Measurements from ENCODE around the gene TRIM17. TPM values are rescaled to one million over a fixed set of nuclear protein-coding genes. Genes with fewer than 3 reads are reported as not detected.

Gene TRIM17
- total and polyA plus RNA-seq, 9 donors = 0.27 to 1.0 (median 0.57) TPM

GRCh38 chr1:228401782-228402640 is 14.7 kb downstream of the TRIM17 start:
- 94% methylated on average over 14 of the region's 14 CpGs for WGBS (ENCODE audit: insufficient coverage)
- no peak overlapping the region for H3K4me3 ChIP-seq (ENCODE audit: low read length)
- DNase-seq = no peak
- H3K27me3 ChIP-seq (ENCODE audit: control insufficient read depth, insufficient read depth, low read length) = no peaks in the 10 kb centered on the region
- peaks cover 34% of the 10 kb centered on the region for H3K36me3 ChIP-seq (ENCODE audit: control insufficient read depth, insufficient read depth, low read length)
- peaks cover 11% of the 10 kb centered on the region for H3K4me1 ChIP-seq (ENCODE audit: control insufficient read depth, insufficient read depth, low read length)
- no peaks in the 10 kb centered on the region for H3K9me3 ChIP-seq (replicated peaks; ENCODE audit: control insufficient read depth, low read depth, low read length)
- H3K27ac ChIP-seq (ENCODE audit: low read length) = no peak overlapping the region

DNA sequence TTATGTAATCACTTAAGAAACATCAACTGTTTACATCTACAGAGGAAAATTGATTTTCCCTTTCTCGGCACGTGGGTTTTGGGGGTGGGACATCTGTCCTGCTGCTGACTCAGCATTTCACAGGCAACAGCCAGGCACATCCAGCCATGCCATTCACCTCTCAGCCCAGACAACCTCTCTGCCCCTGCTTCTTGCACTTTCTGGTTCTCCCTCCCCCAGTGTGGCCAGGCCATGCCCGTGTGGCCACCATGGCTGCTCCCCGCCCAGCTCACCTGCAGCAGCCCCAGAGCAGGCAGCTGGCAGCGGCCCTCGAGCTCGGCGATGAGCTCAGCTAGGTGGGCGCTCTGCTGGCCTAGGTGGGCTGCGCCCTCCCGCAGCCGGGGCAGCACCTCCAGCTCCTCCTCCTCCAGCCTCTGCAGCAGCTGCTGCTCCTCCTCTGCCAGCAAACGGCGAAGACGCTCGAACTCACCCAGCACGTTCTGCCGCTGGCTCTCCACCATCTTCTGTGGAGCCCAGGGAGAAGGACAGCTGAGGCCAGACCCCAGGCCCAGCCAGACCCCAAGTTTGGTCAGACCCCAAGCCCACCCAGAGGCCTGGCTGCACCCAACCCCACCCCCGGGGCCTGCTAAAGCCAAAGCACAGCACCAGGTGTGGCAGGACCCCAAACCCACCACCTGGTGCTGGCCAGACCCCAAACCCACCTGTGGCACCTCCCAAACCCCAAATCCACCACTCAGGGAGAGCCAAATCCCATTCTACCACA is 15.8 kb downstream of the TRIM17 start:
- Histone ChIP-seq H3K27ac (ENCODE audit: low read length) (no peak overlapping the region), H3K27me3 (ENCODE audit: control insufficient read depth, insufficient read depth, low read length) (no peaks in the 10 kb centered on the region), H3K4me1 (ENCODE audit: control insufficient read depth, insufficient read depth, low read length) (peaks cover 11% of the 10 kb centered on the region), H3K4me3 (ENCODE audit: low read length) (no peak overlapping the region), H3K9me3 (replicated peaks; ENCODE audit: control insufficient read depth, low read depth, low read length) (no peaks in the 10 kb centered on the region), H3K36me3 (ENCODE audit: control insufficient read depth, insufficient read depth, low read length) (peaks cover 45% of the 10 kb centered on the region)
- no peak for DNase-seq
- WGBS (ENCODE audit: insufficient coverage) = 89% methylated on average over 17 of the region's 19 CpGs

DNA sequence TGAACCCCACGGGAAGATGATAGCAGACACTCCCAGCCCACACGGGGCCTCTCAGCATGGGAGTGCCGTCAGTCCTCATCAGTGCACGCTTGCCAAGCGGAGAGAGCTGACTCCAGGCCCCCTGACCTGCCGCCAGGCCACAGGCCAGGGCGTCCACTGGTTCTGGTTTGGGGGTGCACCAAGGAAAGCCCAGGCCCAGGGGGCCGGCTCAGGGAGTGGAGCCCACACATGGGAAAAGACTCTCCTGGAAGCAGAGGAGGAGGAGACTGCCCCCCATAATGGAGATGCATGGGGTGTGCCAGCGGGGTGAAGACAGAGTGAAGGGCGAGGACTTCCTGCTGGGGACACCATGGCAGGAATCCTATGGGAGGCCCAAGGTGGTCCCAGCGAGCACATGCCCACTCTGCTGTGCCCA is 16.4 kb downstream of the TRIM17 start:
- peaks cover 52% of the 10 kb centered on the region for H3K36me3 ChIP-seq (ENCODE audit: control insufficient read depth, insufficient read depth, low read length)

GRCh38 chr1:228399531-228400236 is 17.0 kb downstream of the TRIM17 start:
- DNase-seq = no peak
- H3K9me3 ChIP-seq (replicated peaks; ENCODE audit: control insufficient read depth, low read depth, low read length) = no peaks in the 10 kb centered on the region
- H3K36me3 ChIP-seq (ENCODE audit: control insufficient read depth, insufficient read depth, low read length) = peaks cover 57% of the 10 kb centered on the region
- no peaks in the 10 kb centered on the region for H3K27me3 ChIP-seq (ENCODE audit: control insufficient read depth, insufficient read depth, low read length)
- H3K27ac ChIP-seq (ENCODE audit: low read length) = no peak overlapping the region
- 86% methylated on average over 5 of the region's 14 CpGs for WGBS (ENCODE audit: insufficient coverage)
- H3K4me3 ChIP-seq (ENCODE audit: low read length) = no peak overlapping the region
- H3K4me1 ChIP-seq (ENCODE audit: control insufficient read depth, insufficient read depth, low read length) = no peaks in the 10 kb centered on the region

More for the DNA sequence above, 16.4 kb downstream of the TRIM17 start:
- no peak for DNase-seq
- 85% methylated on average over 11 of the region's 11 CpGs for WGBS (ENCODE audit: insufficient coverage)
- no peaks in the 10 kb centered on the region for H3K27me3 ChIP-seq (ENCODE audit: control insufficient read depth, insufficient read depth, low read length)
- no peaks in the 10 kb centered on the region for H3K9me3 ChIP-seq (replicated peaks; ENCODE audit: control insufficient read depth, low read depth, low read length)
- H3K4me3 ChIP-seq (ENCODE audit: low read length) = no peak overlapping the region
- peaks cover 4% of the 10 kb centered on the region for H3K4me1 ChIP-seq (ENCODE audit: control insufficient read depth, insufficient read depth, low read length)
- H3K27ac ChIP-seq (ENCODE audit: low read length) = no peak overlapping the region

- DNase-seq = no peak
These were observed 17.8 kb downstream of the TRIM17 start for GRCh38 chr1:228398741-228399461.

GRCh38 chr1:228397966-228398365 is 18.7 kb downstream of the TRIM17 start:
- peaks cover 63% of the 10 kb centered on the region for H3K36me3 ChIP-seq (ENCODE audit: control insufficient read depth, insufficient read depth, low read length)

More at GRCh38 chr1:228398741-228399461, 17.8 kb downstream of the TRIM17 start:
- no peaks in the 10 kb centered on the region for H3K4me1 ChIP-seq (ENCODE audit: control insufficient read depth, insufficient read depth, low read length)
- no peaks in the 10 kb centered on the region for H3K9me3 ChIP-seq (replicated peaks; ENCODE audit: control insufficient read depth, low read depth, low read length)
- H3K4me3 ChIP-seq (ENCODE audit: low read length) = no peak overlapping the region
- no peak overlapping the region for H3K27ac ChIP-seq (ENCODE audit: low read length)
- 93% methylated on average over 7 of the region's 12 CpGs for WGBS (ENCODE audit: insufficient coverage)
- no peaks in the 10 kb centered on the region for H3K27me3 ChIP-seq (ENCODE audit: control insufficient read depth, insufficient read depth, low read length)
- H3K36me3 ChIP-seq (ENCODE audit: control insufficient read depth, insufficient read depth, low read length) = peaks cover 62% of the 10 kb centered on the region

DNA sequence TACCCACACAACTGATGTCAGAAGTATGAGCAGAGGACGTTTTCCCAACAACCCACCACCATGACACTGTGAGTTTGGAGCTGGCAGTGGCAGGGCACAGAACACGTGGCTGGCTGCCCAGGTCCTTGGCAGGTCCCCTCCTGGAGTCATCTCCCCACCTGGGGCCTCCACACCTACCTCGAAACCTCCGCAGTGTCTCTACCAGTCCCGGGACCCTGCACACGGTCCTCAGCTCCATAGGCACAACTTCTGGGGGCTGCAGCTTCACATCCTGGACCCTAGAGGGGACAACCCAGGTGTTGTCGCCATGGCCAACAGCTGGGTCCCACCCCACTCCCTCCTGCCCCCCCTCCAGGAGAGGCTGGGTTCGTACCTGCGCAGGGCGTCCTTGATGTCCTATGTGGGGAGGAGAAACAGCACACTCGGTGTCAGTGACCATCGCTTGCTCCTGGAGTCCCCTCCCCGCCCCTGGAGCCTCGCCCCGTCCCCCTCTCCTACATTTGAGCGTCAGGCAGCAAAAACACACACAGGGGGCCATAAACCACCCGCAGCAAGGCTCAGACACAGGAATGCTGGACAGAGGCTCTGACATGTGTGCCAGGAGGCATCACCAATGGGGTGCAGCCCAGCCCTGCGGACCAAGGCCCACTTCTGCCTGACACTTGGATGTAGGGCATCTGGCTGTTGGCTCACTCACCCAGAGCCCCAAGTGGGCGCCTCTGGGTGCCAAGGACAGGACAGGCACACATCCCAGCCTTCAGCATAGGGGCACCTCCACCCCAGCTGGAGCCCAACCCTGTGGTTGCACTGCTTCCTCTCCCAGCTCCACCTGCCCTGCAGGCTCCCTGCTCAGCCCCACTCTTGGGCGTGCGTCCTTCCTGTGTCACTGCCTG is 19.6 kb downstream of the TRIM17 start:
- Histone ChIP-seq H3K27ac (ENCODE audit: low read length) (no peak overlapping the region), H3K4me3 (ENCODE audit: low read length) (no peak overlapping the region), H3K9me3 (replicated peaks; ENCODE audit: control insufficient read depth, low read depth, low read length) (no peaks in the 10 kb centered on the region), H3K36me3 (ENCODE audit: control insufficient read depth, insufficient read depth, low read length) (peaks cover 59% of the 10 kb centered on the region), H3K4me1 (ENCODE audit: control insufficient read depth, insufficient read depth, low read length) (no peaks in the 10 kb centered on the region), H3K27me3 (ENCODE audit: control insufficient read depth, insufficient read depth, low read length) (no peaks in the 10 kb centered on the region)
- DNase-seq = no peak
- WGBS (ENCODE audit: insufficient coverage) = 85% methylated on average over 15 of the region's 21 CpGs

More at GRCh38 chr1:228397966-228398365, 18.7 kb downstream of the TRIM17 start:
- WGBS (ENCODE audit: insufficient coverage) = 100% methylated on average over 2 of the region's 6 CpGs
- H3K4me3 ChIP-seq (ENCODE audit: low read length) = no peak overlapping the region
- no peaks in the 10 kb centered on the region for H3K4me1 ChIP-seq (ENCODE audit: control insufficient read depth, insufficient read depth, low read length)
- H3K27me3 ChIP-seq (ENCODE audit: control insufficient read depth, insufficient read depth, low read length) = no peaks in the 10 kb centered on the region
- DNase-seq = no peak
- no peaks in the 10 kb centered on the region for H3K9me3 ChIP-seq (replicated peaks; ENCODE audit: control insufficient read depth, low read depth, low read length)
- H3K27ac ChIP-seq (ENCODE audit: low read length) = no peak overlapping the region

DNA sequence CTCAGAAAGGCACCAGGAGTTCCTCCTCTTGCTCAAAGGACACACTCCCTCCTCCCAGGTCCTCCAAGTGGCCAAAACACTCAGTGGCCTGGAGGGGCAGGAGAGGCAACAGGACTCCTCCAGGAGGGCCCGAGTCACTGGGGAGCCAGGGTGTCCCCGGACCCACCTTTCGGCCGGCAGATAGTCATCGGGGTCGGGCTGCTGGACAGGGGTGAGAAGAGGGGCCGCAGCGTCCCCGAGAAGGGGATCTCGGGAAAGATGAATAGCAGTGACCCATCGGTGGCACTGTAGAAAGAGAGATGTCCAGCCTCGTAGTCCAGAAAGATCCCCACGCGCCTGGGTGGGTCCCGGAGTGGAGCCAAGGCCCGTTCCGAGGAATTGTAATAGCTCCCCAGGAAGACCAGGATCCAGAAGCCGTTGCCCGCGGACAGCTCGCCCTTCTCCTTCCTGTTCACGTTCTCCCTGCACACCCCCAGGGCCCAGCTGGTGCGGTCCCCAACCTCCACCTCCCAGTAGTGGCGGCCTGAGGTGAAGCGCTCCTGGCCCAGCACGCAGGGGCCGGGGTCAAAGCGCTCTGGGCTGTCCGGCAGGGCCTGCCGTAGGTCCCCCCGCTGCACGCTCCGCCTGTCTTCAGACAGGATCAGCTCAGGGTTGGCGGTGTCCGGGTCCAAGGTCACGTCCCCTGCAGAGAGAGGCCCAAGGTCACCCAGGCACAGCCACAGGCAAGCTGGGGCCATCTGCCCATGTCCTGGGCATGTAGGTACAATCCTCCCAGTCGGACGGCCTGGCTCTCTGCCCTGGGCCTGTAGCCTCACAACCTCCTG is 21.9 kb downstream of the TRIM17 start:
- no peak overlapping the region for H3K27ac ChIP-seq (ENCODE audit: low read length)
- no peaks in the 10 kb centered on the region for H3K4me1 ChIP-seq (ENCODE audit: control insufficient read depth, insufficient read depth, low read length)
- no peaks in the 10 kb centered on the region for H3K9me3 ChIP-seq (replicated peaks; ENCODE audit: control insufficient read depth, low read depth, low read length)
- DNase-seq = no peak
- WGBS (ENCODE audit: insufficient coverage) = 89% methylated on average over 36 of the region's 38 CpGs
- no peak overlapping the region for H3K4me3 ChIP-seq (ENCODE audit: low read length)
- no peaks in the 10 kb centered on the region for H3K27me3 ChIP-seq (ENCODE audit: control insufficient read depth, insufficient read depth, low read length)
- H3K36me3 ChIP-seq (ENCODE audit: control insufficient read depth, insufficient read depth, low read length) = peaks cover 48% of the 10 kb centered on the region

Measured in muscle of leg (tissue), 11 donors.